HG03521 (cell line): ENCODE measurements around the gene SLC34A2.
"Not testable (repeated sequence)": the region's sequence is repeated elsewhere in the genome, so short reads cannot be mapped to it uniquely, and the experiment has no call there.

Experiments
- ATAC-seq: cut with Tn5 transposase; IDR thresholded peaks from one replicate; pipeline ENCODE4 v1.9.1; 2021; ENCODE audit warnings: mild to moderate bottlenecking, moderate library complexity; ENCODE audit not compliant: unreplicated experiment

SLC34A2 gene

DNA sequence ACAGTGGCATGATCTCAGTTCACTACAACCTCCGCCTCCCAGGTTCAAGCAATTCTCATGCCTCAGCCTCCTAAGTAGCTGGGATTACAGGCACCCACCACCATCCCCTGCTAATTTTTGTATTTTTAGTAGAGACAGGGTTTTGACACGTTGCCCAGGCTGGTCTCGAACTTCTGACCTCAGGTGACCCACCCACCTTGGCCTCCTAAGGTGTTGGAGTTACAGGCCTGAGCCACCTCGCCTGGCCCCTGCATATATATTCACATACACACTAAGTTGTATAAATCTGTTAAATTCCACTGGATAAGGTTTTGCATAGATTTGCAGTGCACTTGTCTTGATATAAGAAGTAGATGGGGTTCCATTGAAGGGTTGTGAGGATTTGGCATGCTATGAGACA lies 5.8 kb downstream of the SLC34A2 start:
- ATAC-seq = not testable (repeated sequence)

DNA sequence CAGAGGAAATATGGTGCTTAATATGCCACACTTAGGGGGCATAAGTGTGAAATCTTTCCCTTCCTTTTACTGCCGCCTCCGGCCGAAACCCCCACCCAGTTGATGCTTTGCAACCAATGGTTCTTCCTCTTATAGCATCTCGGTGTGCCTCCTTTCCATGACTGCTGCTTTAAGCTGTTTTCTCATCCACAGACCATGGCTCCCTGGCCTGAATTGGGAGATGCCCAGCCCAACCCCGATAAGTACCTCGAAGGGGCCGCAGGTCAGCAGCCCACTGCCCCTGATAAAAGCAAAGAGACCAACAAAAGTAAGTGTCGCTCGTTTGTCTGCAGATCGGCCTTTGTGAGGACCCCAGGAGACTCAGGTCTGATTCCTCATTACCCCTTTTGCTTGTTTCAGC lies 6.7 kb downstream of the SLC34A2 start:
- no peak for ATAC-seq

DNA sequence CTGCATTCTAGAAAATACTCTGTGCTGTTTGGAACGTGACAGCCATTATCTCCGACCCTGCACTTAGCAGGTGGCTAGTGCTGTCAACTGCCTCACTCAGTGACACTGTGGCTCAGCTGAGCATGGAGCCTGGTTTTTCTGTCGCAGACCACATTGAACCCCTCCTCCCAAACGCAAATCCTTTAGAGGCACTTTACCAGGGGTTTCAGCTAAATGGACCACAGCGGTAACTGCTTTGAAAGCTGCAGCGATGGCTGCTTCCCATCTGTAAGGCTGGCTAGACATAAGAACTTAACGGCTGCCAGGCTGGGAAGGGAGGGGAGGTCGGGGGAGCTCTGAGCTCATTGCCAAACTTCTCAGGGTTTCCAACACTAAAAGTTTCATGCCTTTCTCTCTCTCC lies 8.1 kb downstream of the SLC34A2 start:
- ATAC-seq = no peak

DNA sequence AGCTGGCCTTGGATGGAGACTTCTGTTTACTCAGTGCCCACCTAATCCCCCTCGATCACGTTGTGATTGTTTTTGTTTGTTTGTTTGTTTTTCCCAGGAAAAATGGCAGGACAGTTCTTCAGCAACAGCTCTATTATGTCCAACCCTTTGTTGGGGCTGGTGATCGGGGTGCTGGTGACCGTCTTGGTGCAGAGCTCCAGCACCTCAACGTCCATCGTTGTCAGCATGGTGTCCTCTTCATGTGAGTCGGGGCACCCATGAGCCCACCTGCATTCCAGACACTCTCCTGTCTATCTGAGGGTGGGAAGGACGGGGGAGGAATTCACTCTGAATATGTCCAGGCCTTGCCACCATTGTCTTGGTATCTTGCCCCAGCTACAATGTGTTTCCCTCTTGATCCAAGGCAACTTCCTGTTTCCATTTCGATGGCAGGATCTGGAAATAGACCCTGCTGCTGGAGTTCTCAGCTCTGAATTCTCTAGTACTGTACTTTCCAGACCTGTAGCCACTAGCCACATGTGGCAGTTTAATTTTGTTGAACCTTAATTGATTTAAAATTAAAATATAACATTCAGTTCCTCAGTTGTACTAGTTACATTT lies 10.5 kb downstream of the SLC34A2 start:
- ATAC-seq = no peak

DNA sequence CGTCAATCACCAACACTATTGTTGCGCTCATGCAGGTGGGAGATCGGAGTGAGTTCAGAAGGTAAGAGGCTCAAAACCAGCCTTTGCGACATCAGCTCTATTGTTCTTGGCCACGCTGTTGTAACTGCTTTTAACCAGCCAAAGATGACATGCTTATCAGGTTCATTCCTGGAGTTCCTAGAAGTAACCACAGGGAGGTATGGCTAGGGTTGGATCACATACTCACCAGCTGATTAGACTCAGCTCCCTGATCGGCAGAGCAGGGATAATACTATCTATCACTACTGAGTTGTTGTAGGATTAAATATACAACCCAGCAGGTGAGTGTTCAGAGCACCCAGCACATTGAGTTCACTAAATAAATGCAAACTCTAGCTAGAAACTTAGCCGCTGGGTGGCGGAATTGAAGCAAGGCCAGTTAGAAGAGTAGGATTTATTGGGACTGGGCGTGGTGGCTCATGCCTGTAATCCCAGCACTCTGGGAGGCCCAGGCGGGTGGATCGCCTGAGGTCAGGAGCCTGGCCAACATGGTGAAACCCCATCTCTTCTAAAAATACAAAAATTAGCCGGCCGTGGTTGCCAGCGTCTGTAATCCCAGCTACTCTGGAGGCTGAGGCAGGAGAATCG lies 12.4 kb downstream of the SLC34A2 start:
- ATAC-seq = no peak

DNA sequence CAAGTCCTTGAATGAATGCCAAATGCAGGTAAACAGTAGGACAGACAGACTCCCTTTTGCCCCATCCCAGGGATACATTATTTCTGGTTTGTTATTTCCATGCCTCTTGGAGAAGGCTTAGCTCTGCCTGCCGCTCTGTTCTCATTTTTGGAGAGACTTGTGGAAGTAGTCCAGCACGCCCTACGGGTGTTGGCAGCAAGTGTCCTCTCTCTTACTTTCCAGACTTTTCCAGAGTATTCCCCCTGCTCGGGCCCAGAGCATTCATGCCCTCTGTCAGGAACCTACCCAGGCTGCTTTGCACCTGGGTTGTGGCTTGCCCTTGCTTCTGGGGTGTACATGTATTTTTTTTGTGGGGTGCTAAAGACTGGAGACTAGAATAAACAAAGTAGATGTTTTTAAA lies 15.3 kb downstream of the SLC34A2 start:
- ATAC-seq = no peak

DNA sequence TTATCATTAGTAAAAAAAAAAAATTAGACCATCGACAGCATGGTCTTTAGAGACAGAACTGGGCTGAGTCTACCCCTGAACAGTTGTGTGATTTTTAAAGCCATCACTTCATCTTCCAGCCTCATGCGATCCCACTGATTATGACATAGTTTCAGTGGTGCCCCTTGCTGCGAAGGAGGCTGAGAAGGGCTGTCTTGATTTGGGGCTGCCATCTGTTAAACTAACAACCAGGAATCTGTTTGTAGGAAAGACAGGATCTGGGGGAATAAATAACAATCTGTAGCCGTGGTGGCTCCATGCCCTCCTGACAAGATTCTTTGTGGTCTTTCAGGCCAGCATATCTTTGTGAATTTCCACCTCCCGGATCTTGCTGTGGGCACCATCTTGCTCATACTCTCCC lies 17.1 kb downstream of the SLC34A2 start:
- ATAC-seq = no peak

DNA sequence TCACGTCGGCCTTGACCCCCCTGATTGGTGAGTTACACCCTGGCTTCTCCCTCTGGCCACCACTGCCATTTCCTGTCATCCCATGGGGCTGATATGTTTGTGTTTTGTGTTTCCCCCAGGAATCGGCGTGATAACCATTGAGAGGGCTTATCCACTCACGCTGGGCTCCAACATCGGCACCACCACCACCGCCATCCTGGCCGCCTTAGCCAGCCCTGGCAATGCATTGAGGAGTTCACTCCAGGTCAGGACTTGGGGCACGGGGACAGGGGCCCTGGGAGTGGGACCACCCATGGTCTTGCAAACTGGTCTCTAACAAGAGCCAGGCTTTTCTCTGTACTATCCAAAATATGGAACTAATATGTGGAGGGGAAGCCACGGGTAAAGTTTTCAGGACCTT lies 18.7 kb downstream of the SLC34A2 start:
- no peak for ATAC-seq

DNA sequence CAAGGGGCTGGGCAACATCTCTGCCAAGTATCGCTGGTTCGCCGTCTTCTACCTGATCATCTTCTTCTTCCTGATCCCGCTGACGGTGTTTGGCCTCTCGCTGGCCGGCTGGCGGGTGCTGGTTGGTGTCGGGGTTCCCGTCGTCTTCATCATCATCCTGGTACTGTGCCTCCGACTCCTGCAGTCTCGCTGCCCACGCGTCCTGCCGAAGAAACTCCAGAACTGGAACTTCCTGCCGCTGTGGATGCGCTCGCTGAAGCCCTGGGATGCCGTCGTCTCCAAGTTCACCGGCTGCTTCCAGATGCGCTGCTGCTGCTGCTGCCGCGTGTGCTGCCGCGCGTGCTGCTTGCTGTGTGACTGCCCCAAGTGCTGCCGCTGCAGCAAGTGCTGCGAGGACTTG lies 20.6 kb downstream of the SLC34A2 start:
- no peak for ATAC-seq

DNA sequence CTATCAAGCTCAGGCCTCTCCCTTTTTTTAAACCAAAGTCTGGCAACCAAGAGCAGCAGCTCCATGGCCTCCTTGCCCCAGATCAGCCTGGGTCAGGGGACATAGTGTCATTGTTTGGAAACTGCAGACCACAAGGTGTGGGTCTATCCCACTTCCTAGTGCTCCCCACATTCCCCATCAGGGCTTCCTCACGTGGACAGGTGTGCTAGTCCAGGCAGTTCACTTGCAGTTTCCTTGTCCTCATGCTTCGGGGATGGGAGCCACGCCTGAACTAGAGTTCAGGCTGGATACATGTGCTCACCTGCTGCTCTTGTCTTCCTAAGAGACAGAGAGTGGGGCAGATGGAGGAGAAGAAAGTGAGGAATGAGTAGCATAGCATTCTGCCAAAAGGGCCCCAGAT lies 21.5 kb downstream of the SLC34A2 start:
- no peak for ATAC-seq

DNA sequence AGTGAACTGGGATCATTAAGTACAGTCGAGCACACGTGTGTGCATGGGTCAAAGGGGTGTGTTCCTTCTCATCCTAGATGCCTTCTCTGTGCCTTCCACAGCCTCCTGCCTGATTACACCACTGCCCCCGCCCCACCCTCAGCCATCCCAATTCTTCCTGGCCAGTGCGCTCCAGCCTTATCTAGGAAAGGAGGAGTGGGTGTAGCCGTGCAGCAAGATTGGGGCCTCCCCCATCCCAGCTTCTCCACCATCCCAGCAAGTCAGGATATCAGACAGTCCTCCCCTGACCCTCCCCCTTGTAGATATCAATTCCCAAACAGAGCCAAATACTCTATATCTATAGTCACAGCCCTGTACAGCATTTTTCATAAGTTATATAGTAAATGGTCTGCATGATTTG lies 22.3 kb downstream of the SLC34A2 start:
- ATAC-seq = no peak

DNA sequence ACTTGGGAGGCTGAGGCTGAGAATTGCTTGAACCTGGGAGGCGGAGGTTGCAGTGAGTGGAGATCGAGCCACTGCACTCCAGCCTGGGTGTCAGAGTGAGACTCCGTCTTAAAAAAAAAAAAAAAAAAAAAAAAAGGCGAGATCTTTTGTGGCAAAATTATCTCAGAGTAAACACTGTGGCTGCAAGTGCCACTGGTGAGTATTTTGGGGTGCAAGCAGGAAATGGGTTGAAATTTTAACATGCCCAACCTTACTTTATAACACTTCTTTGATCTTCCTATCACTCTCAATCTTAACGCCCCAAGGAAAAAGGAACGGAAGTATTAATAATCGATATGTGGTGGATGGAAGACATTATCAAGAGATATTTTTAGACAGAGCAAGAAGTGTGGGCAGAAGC lies 32.1 kb downstream of the SLC34A2 start:
- no peak for ATAC-seq

DNA sequence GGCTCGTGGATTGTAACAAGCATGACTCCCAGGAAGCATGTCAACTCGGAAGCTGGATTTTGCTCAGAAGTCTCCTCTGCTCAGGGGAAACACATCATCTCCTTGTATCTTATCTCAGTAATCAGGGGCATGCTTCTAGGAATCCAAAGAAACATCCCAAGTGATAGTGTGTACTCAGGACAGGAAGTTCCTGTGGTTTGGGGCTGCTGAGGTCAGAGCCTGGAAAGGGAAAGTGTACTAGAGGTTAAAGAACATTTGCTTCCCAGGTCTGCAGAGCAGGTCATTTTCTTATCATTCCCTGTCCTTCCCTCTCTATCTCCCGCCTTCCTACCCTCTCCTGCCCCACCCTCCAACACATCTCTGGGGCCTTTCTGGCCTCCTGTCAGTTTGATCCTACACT lies 38.8 kb downstream of the SLC34A2 start:
- ATAC-seq = no peak

DNA sequence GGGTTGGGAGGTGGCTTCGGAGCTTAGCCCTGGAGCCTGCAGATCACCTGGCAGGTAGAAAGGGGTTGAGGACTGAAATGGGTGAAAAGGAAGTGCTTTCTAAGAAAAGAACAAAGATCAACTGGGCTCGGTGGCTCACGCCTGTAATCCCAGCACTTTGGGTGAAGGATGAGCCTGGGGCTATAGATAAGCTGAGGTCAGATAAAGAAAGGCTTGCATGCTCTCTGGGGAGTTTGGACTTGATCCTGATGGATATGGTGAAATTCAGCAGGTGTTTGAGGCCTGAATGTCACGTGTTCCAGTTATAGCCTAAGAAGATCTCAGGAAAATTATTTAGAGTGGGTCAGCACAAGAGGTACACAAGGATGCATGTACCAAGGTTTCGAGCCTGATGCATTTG lies 40.8 kb downstream of the SLC34A2 start:
- ATAC-seq = no peak

DNA sequence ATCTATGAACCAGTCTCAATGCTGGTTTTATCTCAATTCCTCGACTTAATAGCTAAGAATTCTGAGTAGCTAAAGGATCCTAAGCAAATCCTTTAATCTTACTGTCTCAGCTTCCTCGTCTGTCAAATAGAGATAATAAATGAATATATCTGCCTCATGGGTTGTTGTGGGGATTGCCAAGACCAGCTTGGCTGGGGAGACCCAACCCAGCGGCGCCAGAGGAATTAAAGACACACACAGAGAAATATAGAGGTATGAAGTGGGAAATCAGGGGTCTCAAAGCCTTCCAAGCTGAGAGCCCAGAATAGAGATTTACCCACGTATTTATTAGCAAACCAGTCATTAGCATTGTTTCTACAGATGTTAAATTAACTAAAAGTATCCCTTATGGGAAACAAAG lies 41.9 kb downstream of the SLC34A2 start:
- no peak for ATAC-seq

DNA sequence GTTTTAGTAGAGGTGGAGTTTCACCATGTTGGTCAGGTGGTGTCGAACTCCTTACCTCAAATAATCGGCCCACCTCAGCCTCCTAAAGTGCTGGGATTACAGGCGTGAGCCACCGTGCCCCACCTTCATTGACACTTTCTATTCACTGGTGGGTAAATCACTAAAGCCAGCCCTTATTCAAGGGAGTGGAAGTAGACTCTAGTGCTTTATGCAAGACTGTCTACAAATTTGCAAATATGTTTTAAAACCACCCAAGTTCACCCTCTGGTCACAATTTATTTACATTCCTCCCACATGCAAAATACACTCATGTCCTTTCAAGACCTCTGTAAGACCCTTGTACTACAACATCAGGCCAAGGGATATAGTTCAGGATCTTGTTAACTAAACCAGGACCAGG lies 45.0 kb downstream of the SLC34A2 start:
- ATAC-seq = no peak

DNA sequence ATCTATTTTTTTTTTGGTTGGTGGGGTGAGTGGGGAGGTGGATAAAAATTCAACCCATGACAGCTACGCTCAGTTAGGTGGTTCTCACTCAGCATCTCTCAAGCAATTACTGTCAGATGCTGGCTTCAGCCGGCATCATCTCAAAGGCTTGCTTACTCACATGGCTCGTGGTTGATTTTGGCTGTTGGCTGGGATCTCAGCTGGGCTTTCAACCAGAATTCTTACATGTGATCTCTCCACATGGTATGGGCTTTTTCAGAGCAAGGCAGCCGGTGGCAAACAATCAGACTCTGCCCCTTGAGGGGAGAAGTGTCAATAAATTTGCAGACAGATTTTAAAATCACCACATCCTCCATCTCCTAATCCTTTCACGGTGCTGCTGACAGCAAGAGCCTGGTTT lies 47.2 kb downstream of the SLC34A2 start:
- ATAC-seq = no peak

DNA sequence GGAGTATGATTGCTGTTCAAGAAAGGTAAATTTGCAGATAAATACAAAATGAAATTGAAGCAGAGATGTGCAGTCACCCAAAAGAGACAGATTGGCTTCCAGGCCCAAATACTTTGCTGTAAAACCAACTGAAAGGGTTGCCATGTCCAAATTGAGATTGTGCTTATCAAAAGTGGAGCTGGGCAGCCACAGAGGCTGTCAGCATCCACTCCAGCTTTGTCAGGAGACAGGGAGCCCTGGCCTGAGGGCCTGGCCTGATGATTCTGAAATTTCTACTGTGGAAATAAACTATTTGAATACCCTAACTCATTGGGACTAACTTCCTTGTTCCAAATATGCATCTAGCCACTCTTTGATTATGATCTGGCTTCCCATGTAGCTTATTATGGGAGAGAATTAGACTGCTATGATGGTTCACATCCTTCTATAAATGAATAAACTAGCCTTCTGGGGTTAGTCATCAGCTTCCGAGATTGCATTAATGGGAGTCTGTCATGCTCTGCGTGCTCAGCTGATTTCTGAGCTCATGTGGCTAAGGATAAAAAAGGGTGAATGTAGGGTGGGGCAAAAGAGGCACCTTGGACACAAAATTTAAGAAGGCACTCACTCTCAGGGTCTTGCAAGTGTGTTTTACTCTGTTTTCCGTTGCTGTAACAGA lies 48.2 kb downstream of the SLC34A2 start:
- ATAC-seq = no peak

DNA sequence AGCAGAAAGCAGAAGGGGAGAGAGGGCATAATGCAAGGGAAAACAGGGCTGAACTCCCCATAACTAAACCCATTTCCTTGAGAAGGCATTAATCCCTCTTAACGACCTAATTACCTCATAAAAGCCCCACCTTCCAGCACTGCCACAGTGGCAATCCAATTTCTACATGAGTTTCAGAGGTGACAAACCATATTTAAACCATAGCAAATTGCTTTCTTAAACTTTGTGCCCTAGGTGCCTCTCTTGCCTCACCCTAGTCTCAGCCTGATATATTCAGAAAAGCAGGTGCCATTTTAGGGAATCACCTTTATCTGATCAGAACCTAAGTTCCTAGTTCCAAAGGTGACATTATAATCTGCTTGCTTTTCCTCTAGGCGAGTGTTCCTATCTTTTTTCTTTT lies 48.9 kb downstream of the SLC34A2 start:
- no peak for ATAC-seq

DNA sequence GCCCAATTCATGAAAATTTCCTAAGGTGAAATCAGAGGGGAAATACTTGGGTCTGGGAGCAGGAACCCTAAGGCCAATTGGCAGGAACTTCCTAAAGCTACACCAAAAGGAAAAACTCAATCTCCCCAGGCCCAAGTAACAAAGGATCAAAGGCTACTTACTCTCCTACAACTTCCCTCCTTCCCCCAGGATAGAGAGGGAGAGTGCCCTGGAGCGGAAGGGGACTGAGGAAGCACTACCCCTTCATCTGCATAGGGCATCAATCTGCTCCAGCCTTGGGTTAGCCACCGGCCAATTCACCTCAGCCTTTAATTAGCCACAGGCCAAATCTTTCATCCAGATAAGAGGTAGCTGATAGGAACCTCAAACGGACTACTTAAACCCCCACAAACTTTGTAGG lies 55.0 kb downstream of the SLC34A2 start:
- ATAC-seq = no peak

DNA sequence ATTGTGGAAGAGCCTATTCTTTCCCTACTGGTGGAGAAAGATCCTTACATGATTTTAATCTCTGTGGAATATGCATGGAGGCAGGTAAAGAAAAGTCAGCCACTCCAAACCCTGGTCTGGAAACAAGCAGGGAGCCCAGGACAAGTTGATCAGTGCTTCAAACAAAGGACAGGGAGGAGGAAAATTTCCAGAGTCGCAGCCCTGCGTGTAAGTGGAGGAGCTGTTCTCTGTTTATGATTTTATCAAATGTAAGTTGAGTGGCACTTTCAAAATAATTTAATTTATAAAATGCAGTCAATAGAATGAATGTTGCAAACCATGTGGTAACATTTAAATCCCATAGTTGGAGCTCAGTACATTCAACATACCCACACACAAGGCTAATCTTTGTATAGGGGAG lies 57.0 kb downstream of the SLC34A2 start:
- no peak for ATAC-seq

DNA sequence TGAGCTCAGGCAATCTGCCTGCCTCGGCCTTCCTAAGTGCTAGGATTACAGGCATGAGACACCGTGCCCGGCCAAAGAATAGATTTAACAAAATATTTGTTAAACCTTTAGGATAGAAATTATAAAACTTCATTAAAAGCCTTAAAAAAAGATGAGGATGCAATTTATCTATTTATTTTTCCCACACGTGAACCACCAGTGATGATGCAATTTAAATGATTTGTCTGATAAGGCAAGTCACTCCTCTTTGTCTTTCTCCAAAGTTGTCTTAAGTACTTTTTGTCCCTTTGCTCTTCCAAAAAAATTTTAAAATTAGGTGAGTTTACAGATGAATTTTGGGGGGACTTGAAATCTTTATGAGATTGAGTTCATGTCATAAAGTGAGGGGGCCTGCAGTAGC lies 58.2 kb downstream of the SLC34A2 start:
- no peak for ATAC-seq

DNA sequence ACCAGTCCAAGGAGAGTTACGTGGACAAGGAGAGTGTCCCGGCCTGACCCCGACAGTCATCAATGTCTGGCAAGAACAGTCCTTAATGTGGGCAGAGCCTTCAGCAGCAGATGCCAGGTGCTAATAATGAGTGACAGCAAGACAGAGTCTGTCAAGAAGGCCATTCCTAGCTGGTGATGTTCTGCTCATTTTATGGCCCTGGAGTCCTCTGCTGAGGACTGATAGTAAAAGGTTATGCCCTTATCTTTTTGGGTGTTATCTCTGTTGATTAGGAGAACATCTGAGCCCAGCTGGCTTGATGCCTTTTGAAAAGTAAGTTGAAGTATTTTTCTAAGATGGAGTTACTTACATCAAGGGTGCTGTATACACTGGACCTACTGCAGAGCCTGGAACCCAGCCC lies 67.3 kb downstream of the SLC34A2 start:
- no peak for ATAC-seq
